ENCODE measurements around the gene ELSPBP1.
A peak's percentile ranks its signal among the peaks of the same experiment; 100 is the strongest.
"Not testable (repeated sequence)": the region's sequence is repeated elsewhere in the genome, so short reads cannot be mapped to it uniquely, and the experiment has no call there.

ELSPBP1 gene

GRCh38 chr19:48061401-48062344 lies 67.2 kb downstream of the ELSPBP1 start:
- no peak for DNase-seq (ENCODE audit: low spot score)
- Histone ChIP-seq H3K4me1 (ENCODE audit: insufficient read depth, poor library complexity, severe bottlenecking) (no peaks in the 10 kb centered on the region), H3K9me3 (ENCODE audit: severe bottlenecking) (peaks cover 2% of the 10 kb centered on the region), H3K36me3 (ENCODE audit: low read depth) (no peaks in the 10 kb centered on the region), H3K4me3 (ENCODE audit: severe bottlenecking) (no peak overlapping the region), H3K27ac (ENCODE audit: poor library complexity, severe bottlenecking) (no peak overlapping the region), H3K27me3 (ENCODE audit: insufficient read depth, poor library complexity, severe bottlenecking) (no peaks in the 10 kb centered on the region)
- TF ChIP-seq CTCF (IDR thresholded peaks at IDR 0.05; ENCODE audit: poor library complexity, severe bottlenecking), result no peak
- no peak for ATAC-seq (ENCODE audit: low read depth)

DNA sequence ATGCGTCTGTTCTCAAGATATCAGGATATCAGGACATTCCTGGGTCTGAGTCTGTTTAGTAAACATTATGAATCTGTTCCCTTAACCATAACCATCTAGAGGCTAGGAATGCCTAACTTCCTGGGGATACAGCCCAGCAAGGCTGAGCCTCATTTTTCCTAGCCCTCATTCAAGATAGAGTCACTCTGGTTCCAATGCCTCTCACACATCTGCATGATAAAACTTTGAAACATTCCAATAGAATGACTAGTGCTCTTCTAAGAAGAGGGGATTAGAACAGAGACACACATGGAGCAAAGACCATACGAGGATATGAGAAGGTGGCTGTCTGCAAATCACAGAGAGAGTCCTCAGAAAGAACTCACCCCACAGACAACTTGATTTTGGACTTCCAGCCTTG lies 70.1 kb downstream of the ELSPBP1 start:
- H3K9me3 ChIP-seq (ENCODE audit: severe bottlenecking), result no peaks in the 10 kb centered on the region
- no peaks in the 10 kb centered on the region for H3K36me3 ChIP-seq (ENCODE audit: low read depth)
- no peak for TF ChIP-seq CTCF (IDR thresholded peaks at IDR 0.05; ENCODE audit: poor library complexity, severe bottlenecking)
- ATAC-seq (ENCODE audit: low read depth) (0 out of 3 replicates have a peak, but pooled peaks have one; percentile 19), DNase-seq (ENCODE audit: low spot score) (no peak)
- no peaks in the 10 kb centered on the region for H3K4me1 ChIP-seq (ENCODE audit: insufficient read depth, poor library complexity, severe bottlenecking)
- no peaks in the 10 kb centered on the region for H3K27me3 ChIP-seq (ENCODE audit: insufficient read depth, poor library complexity, severe bottlenecking)
- H3K4me3 ChIP-seq (ENCODE audit: severe bottlenecking), result no peak overlapping the region
- no peak overlapping the region for H3K27ac ChIP-seq (ENCODE audit: poor library complexity, severe bottlenecking)

GRCh38 chr19:48069435-48069834 lies 75.0 kb downstream of the ELSPBP1 start:
- H3K27ac ChIP-seq (ENCODE audit: poor library complexity, severe bottlenecking), result no peak overlapping the region
- ATAC-seq (ENCODE audit: low read depth) (no peak), DNase-seq (ENCODE audit: low spot score) (no peak)
- TF ChIP-seq CTCF (IDR thresholded peaks at IDR 0.05; ENCODE audit: poor library complexity, severe bottlenecking), result no peak
- no peaks in the 10 kb centered on the region for H3K9me3 ChIP-seq (ENCODE audit: severe bottlenecking)
- H3K4me1 ChIP-seq (ENCODE audit: insufficient read depth, poor library complexity, severe bottlenecking), result no peaks in the 10 kb centered on the region
- no peak overlapping the region for H3K4me3 ChIP-seq (ENCODE audit: severe bottlenecking)
- H3K27me3 ChIP-seq (ENCODE audit: insufficient read depth, poor library complexity, severe bottlenecking), result no peaks in the 10 kb centered on the region
- H3K36me3 ChIP-seq (ENCODE audit: low read depth), result no peaks in the 10 kb centered on the region

GRCh38 chr19:48070177-48070769 lies 75.8 kb downstream of the ELSPBP1 start:
- ATAC-seq (ENCODE audit: low read depth); H3K4me1 ChIP-seq (ENCODE audit: insufficient read depth, poor library complexity, severe bottlenecking); H3K27me3 ChIP-seq (ENCODE audit: insufficient read depth, poor library complexity, severe bottlenecking); H3K4me3 ChIP-seq (ENCODE audit: severe bottlenecking); H3K36me3 ChIP-seq (ENCODE audit: low read depth); H3K9me3 ChIP-seq (ENCODE audit: severe bottlenecking); DNase-seq (ENCODE audit: low spot score); H3K27ac ChIP-seq (ENCODE audit: poor library complexity, severe bottlenecking): not testable (repeated sequence)
